Measurements from ENCODE around the gene MYL1. TPM values are rescaled to one million over a fixed set of nuclear protein-coding genes. Genes with fewer than 3 reads are reported as not detected.

The MYL1 gene
- total and polyA plus RNA-seq, 2 donors (not counting 1 experiment from before 2014, with no cell fraction given): not detected

DNA sequence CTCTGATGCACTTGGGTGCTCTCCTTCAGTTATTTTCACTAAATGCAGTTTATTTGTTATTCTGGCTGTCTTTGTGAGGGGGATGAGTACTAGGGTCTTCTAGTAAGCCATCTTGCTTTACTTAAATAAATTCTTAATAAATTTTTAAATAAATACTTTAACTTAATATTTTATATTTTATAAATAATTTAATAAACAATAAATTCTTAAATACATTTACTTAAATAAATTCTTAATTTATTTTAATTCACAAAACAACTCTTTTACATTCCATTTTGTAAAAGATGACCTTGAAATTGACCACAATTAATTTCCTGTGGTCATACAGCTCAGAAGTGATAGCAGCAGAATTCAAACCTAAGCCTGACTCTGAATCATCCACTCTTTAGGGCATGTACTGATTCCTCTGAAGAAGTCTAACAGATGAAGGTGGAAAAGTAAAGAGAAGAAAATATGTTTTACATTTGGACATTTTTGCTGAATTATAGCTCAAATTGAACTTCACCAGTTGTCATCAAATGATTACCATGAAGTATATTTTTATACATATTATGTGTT is 28.8 kb downstream of the MYL1 start:
- peaks cover 6% of the 10 kb centered on the region for H3K9me3 Mint-ChIP-seq (ENCODE audit: insufficient read depth)
- Histone ChIP-seq H3K27ac (ENCODE audit: low read length in 2 of 2) (no peak overlapping the region), H3K4me1 (ENCODE audit: control insufficient read depth in 2 of 2, insufficient read depth in 2 of 2, low read length in 2 of 2) (no peaks in the 10 kb centered on the region), H3K27me3 (replicated peaks in 1 of 4; ENCODE audit: control extremely low read depth in 1 of 4, control insufficient read depth in 3 of 4, insufficient read depth in 4 of 4, low read length in 3 of 4) (no peaks in the 10 kb centered on the region), H4K20me1 (ENCODE audit: control insufficient read depth, insufficient read depth, low read length, poor library complexity, severe bottlenecking) (no peaks in the 10 kb centered on the region), H3K4me3 (ENCODE audit: control extremely low read depth in 1 of 5, extremely low read depth in 1 of 5, insufficient read depth in 1 of 5, low read depth in 2 of 5, low read length in 4 of 5) (no peak overlapping the region), H3K9ac (ENCODE audit: low read length) (no peak overlapping the region), H3K4me2 (replicated peaks; ENCODE audit: low read depth, low read length, poor library complexity, severe bottlenecking) (no peak overlapping the region), H2AFZ (ENCODE audit: insufficient read depth, low read depth, low read length, poor library complexity, severe bottlenecking) (no peak overlapping the region), H3K36me3 (replicated peaks in 1 of 2; ENCODE audit: control extremely low read depth in 1 of 2, control insufficient read depth in 1 of 2, extremely low read depth in 1 of 2, insufficient read depth in 2 of 2, low read length in 1 of 2) (no peaks in the 10 kb centered on the region), H3K79me2 (ENCODE audit: control insufficient read depth, insufficient read depth, low read length) (no peaks in the 10 kb centered on the region), H3K9me3 (ENCODE audit: control extremely low read depth in 1 of 3, control insufficient read depth in 2 of 3, insufficient read depth in 1 of 3, low read length in 2 of 3) (peaks cover 0 to 8% (median 0%) of the 10 kb centered on the region in 3 donors)
- DNase-seq (no peak), ATAC-seq (ENCODE audit: low read depth) (no peak)
- no peak overlapping the region for H3K27ac Mint-ChIP-seq
- ChIA-PET POLR2A (no interaction called here), CTCF (no interaction called here)
- H3K27me3 Mint-ChIP-seq: no peaks in the 10 kb centered on the region
- H3K4me1 Mint-ChIP-seq: no peaks in the 10 kb centered on the region
- intact Hi-C loops (cut with micrococcal nuclease): no loop called here
- TF ChIP-seq EZH2 (IDR thresholded peaks at IDR 0.05; ENCODE audit: borderline replicate concordance, insufficient read depth, low read depth, low read length, poor library complexity, severe bottlenecking): no peak
- TF ChIP-seq, protein P1, sequence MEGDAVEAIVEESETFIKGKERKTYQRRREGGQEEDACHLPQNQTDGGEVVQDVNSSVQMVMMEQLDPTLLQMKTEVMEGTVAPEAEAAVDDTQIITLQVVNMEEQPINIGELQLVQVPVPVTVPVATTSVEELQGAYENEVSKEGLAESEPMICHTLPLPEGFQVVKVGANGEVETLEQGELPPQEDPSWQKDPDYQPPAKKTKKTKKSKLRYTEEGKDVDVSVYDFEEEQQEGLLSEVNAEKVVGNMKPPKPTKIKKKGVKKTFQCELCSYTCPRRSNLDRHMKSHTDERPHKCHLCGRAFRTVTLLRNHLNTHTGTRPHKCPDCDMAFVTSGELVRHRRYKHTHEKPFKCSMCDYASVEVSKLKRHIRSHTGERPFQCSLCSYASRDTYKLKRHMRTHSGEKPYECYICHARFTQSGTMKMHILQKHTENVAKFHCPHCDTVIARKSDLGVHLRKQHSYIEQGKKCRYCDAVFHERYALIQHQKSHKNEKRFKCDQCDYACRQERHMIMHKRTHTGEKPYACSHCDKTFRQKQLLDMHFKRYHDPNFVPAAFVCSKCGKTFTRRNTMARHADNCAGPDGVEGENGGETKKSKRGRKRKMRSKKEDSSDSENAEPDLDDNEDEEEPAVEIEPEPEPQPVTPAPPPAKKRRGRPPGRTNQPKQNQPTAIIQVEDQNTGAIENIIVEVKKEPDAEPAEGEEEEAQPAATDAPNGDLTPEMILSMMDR (IDR thresholded peaks at IDR 0.05): no peak
- H3K4me3 Mint-ChIP-seq: no peak overlapping the region

DNA sequence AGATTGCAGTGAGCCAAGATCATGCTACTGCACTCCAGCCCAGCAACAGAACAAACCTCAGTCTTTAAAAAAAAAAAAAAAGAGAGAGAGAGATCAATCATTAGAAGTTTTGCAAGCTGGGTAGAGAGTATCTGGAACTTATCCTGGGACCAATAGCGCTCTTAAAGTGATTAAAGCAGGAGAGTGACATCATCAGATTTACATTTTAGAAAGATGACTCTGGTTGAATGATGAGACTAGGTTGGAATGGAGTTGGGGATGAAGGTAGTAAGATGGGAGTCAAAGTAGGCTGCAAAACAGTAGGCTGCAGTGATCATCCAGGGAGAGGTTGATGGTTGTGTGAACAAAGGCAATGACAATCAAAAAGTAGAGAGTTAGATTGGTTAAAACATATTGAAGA is 37.8 kb downstream of the MYL1 start:
- H2AFZ ChIP-seq (ENCODE audit: insufficient read depth, low read depth, low read length, poor library complexity, severe bottlenecking): no peak overlapping the region
- no peaks in the 10 kb centered on the region for H3K4me1 Mint-ChIP-seq
- H3K79me2 ChIP-seq (ENCODE audit: control insufficient read depth, insufficient read depth, low read length): no peaks in the 10 kb centered on the region
- no peak overlapping the region for H3K4me2 ChIP-seq (replicated peaks; ENCODE audit: low read depth, low read length, poor library complexity, severe bottlenecking)
- H4K20me1 ChIP-seq (ENCODE audit: control insufficient read depth, insufficient read depth, low read length, poor library complexity, severe bottlenecking): no peaks in the 10 kb centered on the region
- no peak overlapping the region for H3K27ac ChIP-seq (ENCODE audit: low read length in 2 of 2)
- no peak overlapping the region for H3K9ac ChIP-seq (ENCODE audit: low read length)
- no peaks in the 10 kb centered on the region for H3K9me3 Mint-ChIP-seq (ENCODE audit: insufficient read depth)
- CTCF ChIA-PET: no interaction called here
- no peaks in the 10 kb centered on the region for H3K4me1 ChIP-seq (ENCODE audit: control insufficient read depth in 2 of 2, insufficient read depth in 2 of 2, low read length in 2 of 2)
- no peak overlapping the region for H3K4me3 ChIP-seq (ENCODE audit: control extremely low read depth in 1 of 5, extremely low read depth in 1 of 5, insufficient read depth in 1 of 5, low read depth in 2 of 5, low read length in 4 of 5)
- no peaks in the 10 kb centered on the region for H3K27me3 Mint-ChIP-seq
- H3K27me3 ChIP-seq (replicated peaks in 1 of 4; ENCODE audit: control extremely low read depth in 1 of 4, control insufficient read depth in 3 of 4, insufficient read depth in 4 of 4, low read length in 3 of 4): no peaks in the 10 kb centered on the region
- POLR2A ChIA-PET: no interaction called here
- ATAC-seq (ENCODE audit: low read depth): no peak
- no peaks in the 10 kb centered on the region for H3K9me3 ChIP-seq (ENCODE audit: control extremely low read depth in 1 of 3, control insufficient read depth in 2 of 3, insufficient read depth in 1 of 3, low read length in 2 of 3)
- no peak overlapping the region for H3K27ac Mint-ChIP-seq
- intact Hi-C loops (cut with micrococcal nuclease): no loop called here
- WGBS (ENCODE audit: insufficient coverage): 100% methylated on average over 1 of the region's 1 CpG
- no peak overlapping the region for H3K4me3 Mint-ChIP-seq
- no peak for DNase-seq
- no peaks in the 10 kb centered on the region for H3K36me3 ChIP-seq (replicated peaks in 1 of 2; ENCODE audit: control extremely low read depth in 1 of 2, control insufficient read depth in 1 of 2, extremely low read depth in 1 of 2, insufficient read depth in 2 of 2, low read length in 1 of 2)
- no peak for TF ChIP-seq EZH2 (IDR thresholded peaks at IDR 0.05; ENCODE audit: borderline replicate concordance, insufficient read depth, low read depth, low read length, poor library complexity, severe bottlenecking)
- TF ChIP-seq, protein P1 (IDR thresholded peaks at IDR 0.05): no peak

Measured in B cell (primary cell).